HL-60 (cell line): ENCODE data around the gene TMEM161A.

Source experiments
- DNase-seq, 2 experiments: peaks; one replicate each; pipeline ENCODE4 v3.0.0-alpha.2; 2010 to 2020; ENCODE audit warnings: low read depth in 1 of 2, low spot score in 1 of 2
- H3K27ac ChIP-seq: fragments of 250-450 bp; sonication (Bioruptor Pico); replicated peaks from 2 replicates; pipeline ENCODE4 v1.5.1; 2020; ENCODE audit warnings: mild to moderate bottlenecking, moderate library complexity
- H3K27me3 ChIP-seq: fragments of 250-450 bp; sonication (Bioruptor Pico); 2 replicates; pipeline ENCODE4 v1.5.1; 2021; ENCODE audit warnings: mild to moderate bottlenecking, moderate library complexity; ENCODE audit not compliant: insufficient read depth, poor library complexity, severe bottlenecking
- H3K4me3 ChIP-seq: replicated peaks from 2 replicates; pipeline ENCODE4 v1.5.1; 2011; ENCODE audit warnings: mild to moderate bottlenecking, control low read depth, low read length; ENCODE audit not compliant: insufficient read depth
- CTCF ChIP-seq: IDR thresholded peaks from one replicate; pipeline ENCODE4 v1.5.1; 2011; ENCODE audit warnings: low read length, control low read depth, inconsistent platforms; ENCODE audit not compliant: insufficient read depth
- GABPA ChIP-seq: IDR thresholded peaks from 2 replicates; pipeline ENCODE4 v1.6.1; 2012; ENCODE audit warnings: low read depth
- POLR2AphosphoS5 ChIP-seq: IDR thresholded peaks from 2 replicates; pipeline ENCODE4 v1.6.1; 2012; ENCODE audit warnings: low read depth
- SPI1 ChIP-seq: IDR thresholded peaks from 2 replicates; pipeline ENCODE4 v1.6.1; 2012; ENCODE audit warnings: low read depth, mild to moderate bottlenecking, borderline replicate concordance
- TF ChIP-seq, protein P1 (sequence below): IDR thresholded peaks from 2 replicates; pipeline ENCODE4 v1.6.1; 2012; ENCODE audit warnings: low read depth; ENCODE audit not compliant: insufficient replicate concordance

Gene TMEM161A

GRCh38 chr19:19131989-19132388 is 6.3 kb downstream of the TMEM161A start:
- Histone ChIP-seq H3K27ac (no peak overlapping the region), H3K4me3 (no peak overlapping the region), H3K27me3 (no peaks in the 10 kb centered on the region)
- TF ChIP-seq, protein P1, sequence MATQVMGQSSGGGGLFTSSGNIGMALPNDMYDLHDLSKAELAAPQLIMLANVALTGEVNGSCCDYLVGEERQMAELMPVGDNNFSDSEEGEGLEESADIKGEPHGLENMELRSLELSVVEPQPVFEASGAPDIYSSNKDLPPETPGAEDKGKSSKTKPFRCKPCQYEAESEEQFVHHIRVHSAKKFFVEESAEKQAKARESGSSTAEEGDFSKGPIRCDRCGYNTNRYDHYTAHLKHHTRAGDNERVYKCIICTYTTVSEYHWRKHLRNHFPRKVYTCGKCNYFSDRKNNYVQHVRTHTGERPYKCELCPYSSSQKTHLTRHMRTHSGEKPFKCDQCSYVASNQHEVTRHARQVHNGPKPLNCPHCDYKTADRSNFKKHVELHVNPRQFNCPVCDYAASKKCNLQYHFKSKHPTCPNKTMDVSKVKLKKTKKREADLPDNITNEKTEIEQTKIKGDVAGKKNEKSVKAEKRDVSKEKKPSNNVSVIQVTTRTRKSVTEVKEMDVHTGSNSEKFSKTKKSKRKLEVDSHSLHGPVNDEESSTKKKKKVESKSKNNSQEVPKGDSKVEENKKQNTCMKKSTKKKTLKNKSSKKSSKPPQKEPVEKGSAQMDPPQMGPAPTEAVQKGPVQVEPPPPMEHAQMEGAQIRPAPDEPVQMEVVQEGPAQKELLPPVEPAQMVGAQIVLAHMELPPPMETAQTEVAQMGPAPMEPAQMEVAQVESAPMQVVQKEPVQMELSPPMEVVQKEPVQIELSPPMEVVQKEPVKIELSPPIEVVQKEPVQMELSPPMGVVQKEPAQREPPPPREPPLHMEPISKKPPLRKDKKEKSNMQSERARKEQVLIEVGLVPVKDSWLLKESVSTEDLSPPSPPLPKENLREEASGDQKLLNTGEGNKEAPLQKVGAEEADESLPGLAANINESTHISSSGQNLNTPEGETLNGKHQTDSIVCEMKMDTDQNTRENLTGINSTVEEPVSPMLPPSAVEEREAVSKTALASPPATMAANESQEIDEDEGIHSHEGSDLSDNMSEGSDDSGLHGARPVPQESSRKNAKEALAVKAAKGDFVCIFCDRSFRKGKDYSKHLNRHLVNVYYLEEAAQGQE = no peak
- no peak for TF ChIP-seq GABPA
- no peak for TF ChIP-seq POLR2AphosphoS5
- TF ChIP-seq CTCF = no peak
- TF ChIP-seq SPI1 = no peak
- no peak for DNase-seq

DNA sequence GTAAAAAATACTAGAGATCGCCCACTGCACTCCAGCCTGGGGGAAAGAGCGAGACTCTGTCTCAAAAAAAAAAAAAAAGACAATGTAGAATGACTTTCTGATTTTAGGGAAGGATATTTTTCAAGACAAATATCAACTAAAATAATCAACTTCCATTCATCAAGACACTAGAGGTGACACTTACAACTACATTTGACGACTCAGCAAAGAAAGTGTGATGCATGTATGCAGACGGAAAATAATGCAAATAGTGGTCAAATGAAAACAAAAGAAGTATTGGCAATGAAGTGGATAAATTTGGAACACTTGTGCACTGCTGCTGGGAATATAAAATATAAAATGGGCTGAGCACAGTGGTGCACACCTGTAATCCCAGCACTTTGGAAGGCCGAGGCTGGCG is 12.2 kb downstream of the TMEM161A start:
- H3K4me3 ChIP-seq = no peak overlapping the region
- TF ChIP-seq POLR2AphosphoS5 (no peak), CTCF (no peak), GABPA (no peak)
- TF ChIP-seq, protein P1 = no peak
- no peak overlapping the region for H3K27ac ChIP-seq
- no peaks in the 10 kb centered on the region for H3K27me3 ChIP-seq
- no peak for DNase-seq

GRCh38 chr19:19123386-19123785 is 14.9 kb downstream of the TMEM161A start:
- no peak for TF ChIP-seq SPI1
- TF ChIP-seq GABPA = no peak
- no peak for TF ChIP-seq CTCF
- TF ChIP-seq, protein P1 = no peak
- no peak for TF ChIP-seq POLR2AphosphoS5
- no peak for DNase-seq
- H3K4me3 ChIP-seq = no peak overlapping the region
- H3K27me3 ChIP-seq = no peaks in the 10 kb centered on the region
- no peak overlapping the region for H3K27ac ChIP-seq
